Glutamatergic neuron (in vitro differentiated cells): ENCODE results near the gene THAP9. TPM values are rescaled to one million over a fixed set of nuclear protein-coding genes. Genes with fewer than 3 reads are reported as not detected.
A peak's percentile ranks its signal among the peaks of the same experiment; 100 is the strongest.

Experiments
- DNase-seq: peaks from one replicate; pipeline ENCODE4 v3.0.0; 2022
- H3K27ac Mint-ChIP-seq: one replicate; pipeline ENCODE4 v1.8.0; 2020; ENCODE audit warnings: mild to moderate bottlenecking, mixed read lengths, inconsistent platforms; ENCODE audit not compliant: unreplicated experiment
- H3K27me3 Mint-ChIP-seq: one replicate; pipeline ENCODE4 v1.8.0; 2020; ENCODE audit warnings: mild to moderate bottlenecking, moderate library complexity, mixed read lengths, inconsistent platforms; ENCODE audit not compliant: unreplicated experiment
- H3K36me3 Mint-ChIP-seq: one replicate; pipeline ENCODE4 v1.8.0; 2020; ENCODE audit warnings: mild to moderate bottlenecking, mixed read lengths, inconsistent platforms; ENCODE audit not compliant: unreplicated experiment
- H3K4me1 Mint-ChIP-seq: one replicate; pipeline ENCODE4 v1.8.0; 2020; ENCODE audit warnings: mild to moderate bottlenecking, low read depth, mixed read lengths, inconsistent platforms; ENCODE audit not compliant: unreplicated experiment
- H3K4me3 Mint-ChIP-seq: one replicate; pipeline ENCODE4 v1.8.0; 2020; ENCODE audit warnings: mild to moderate bottlenecking, mixed read lengths, inconsistent platforms; ENCODE audit not compliant: unreplicated experiment
- H3K9me3 Mint-ChIP-seq: one replicate; pipeline ENCODE4 v1.8.0; 2020; ENCODE audit warnings: mild to moderate bottlenecking, moderate library complexity, mixed read lengths, inconsistent platforms; ENCODE audit not compliant: unreplicated experiment
- CTCF ChIP-seq: fragments of 200-600 bp; sonication (generic); IDR thresholded peaks from one replicate; pipeline ENCODE4 v1.5.0; 2021; ENCODE audit not compliant: partially characterized antibody, unreplicated experiment
- total RNA-seq: library from RNA; stranded (reverse); fragmentation: NEBNext Ultra II Directional; extraction: Animal tissue kit (Norgen Biotek cat#: 25700); gene quantifications from one replicate; pipeline ENCODE4 v1.2.1, GENCODE V29; 2021; ENCODE audit not compliant: unreplicated experiment

The THAP9 gene
- total RNA-seq, 1 donor from 2014 or later: 8.7 TPM

GRCh38 chr4:82868572-82868971 is 32.0 kb upstream of the THAP9 start:
- no peak for DNase-seq
- H3K27me3 Mint-ChIP-seq: no peaks in the 10 kb centered on the region
- no peak overlapping the region for H3K27ac Mint-ChIP-seq
- no peaks in the 10 kb centered on the region for H3K36me3 Mint-ChIP-seq
- no peak for TF ChIP-seq CTCF
- H3K4me1 Mint-ChIP-seq: no peaks in the 10 kb centered on the region
- H3K9me3 Mint-ChIP-seq: no peaks in the 10 kb centered on the region
- H3K4me3 Mint-ChIP-seq: no peak overlapping the region

GRCh38 chr4:82885410-82885809 is 15.1 kb upstream of the THAP9 start:
- Mint-ChIP-seq H3K4me3 (no peak overlapping the region), H3K27me3 (peaks cover 2% of the 10 kb centered on the region)

GRCh38 chr4:82886147-82886942 is 14.2 kb upstream of the THAP9 start:
- Mint-ChIP-seq H3K4me1 (peaks cover 5% of the 10 kb centered on the region), H3K36me3 (no peaks in the 10 kb centered on the region), H3K27ac (no peak overlapping the region), H3K4me3 (no peak overlapping the region), H3K9me3 (peaks cover 2% of the 10 kb centered on the region), H3K27me3 (peaks cover 3% of the 10 kb centered on the region)
- DNase-seq: no peak
- TF ChIP-seq CTCF: no peak

More at GRCh38 chr4:82885410-82885809, 15.1 kb upstream of the THAP9 start:
- no peak overlapping the region for H3K27ac Mint-ChIP-seq
- H3K9me3 Mint-ChIP-seq: peaks cover 2% of the 10 kb centered on the region
- no peak for TF ChIP-seq CTCF
- no peaks in the 10 kb centered on the region for H3K36me3 Mint-ChIP-seq
- peaks cover 5% of the 10 kb centered on the region for H3K4me1 Mint-ChIP-seq
- no peak for DNase-seq

GRCh38 chr4:82889287-82889686 is 11.2 kb upstream of the THAP9 start:
- peaks cover 11% of the 10 kb centered on the region for H3K4me1 Mint-ChIP-seq
- H3K36me3 Mint-ChIP-seq: no peaks in the 10 kb centered on the region

More at GRCh38 chr4:82889287-82889686, 11.2 kb upstream of the THAP9 start:
- Mint-ChIP-seq H3K4me3 (peak overlapping the region; percentile 93), H3K27me3 (peaks cover 6% of the 10 kb centered on the region), H3K9me3 (peaks cover 6% of the 10 kb centered on the region), H3K27ac (peak overlapping the region; percentile 75)
- no peak for DNase-seq
- no peak for TF ChIP-seq CTCF
